HCT116 (cell line): ENCODE measurements around the gene TMIGD3. TPM values are rescaled to one million over a fixed set of nuclear protein-coding genes. Genes with fewer than 3 reads are reported as not detected.

Experiments
- ATAC-seq: fragments of 200-7000 bp; cut with Tn5 transposase; 2 replicates; pipeline ENCODE4 v1.9.1; 2020; ENCODE audit warnings: mild to moderate bottlenecking, moderate library complexity
- BruUV-seq: library from RNA; stranded (reverse); fragments of 400-500 nt; replicated peaks from 2 replicates; lab custom pipeline; 2021; lab: Mats Ljungman, UMichigan
- CTCF ChIA-PET: fragments of 300-600 bp; sonication (Branson Sonifier 250); formaldehyde crosslinking; loops from one replicate; lab custom pipeline; 2021; ENCODE audit warnings: antibody characterized with exemption; lab: Charles Lee
- POLR2A ChIA-PET: fragments of 300-600, 350-600 bp; sonication (Branson Sonifier 250); formaldehyde crosslinking; loops from one replicate; lab custom pipeline; 2021; ENCODE audit warnings: antibody characterized with exemption; lab: Charles Lee
- RAD21 ChIA-PET, 2 experiments: fragments of 300-600 bp; sonication (Branson Sonifier 250); formaldehyde crosslinking; loops; one replicate each; lab custom pipeline; 2023; ENCODE audit warnings: low total read pairs in 2 of 2; ENCODE audit not compliant: uncharacterized antibody in 2 of 2, unreplicated experiment in 2 of 2, low non-redundant PET in 1 of 2; lab: Charles Lee
- DNase-seq: peaks from one replicate; pipeline ENCODE4 v3.0.0-alpha.2; 2010; ENCODE audit warnings: low read depth, low spot score
- H2AFZ ChIP-seq: fragments of 200-600 bp; shearing (Covaris generic), sonication (generic); 2 replicates; pipeline ENCODE4 v1.6.1; 2017; ENCODE audit warnings: low read depth, mixed run types, mixed read lengths, antibody characterized with exemption, low read length; ENCODE audit not compliant: poor library complexity, severe bottlenecking
- H3K27ac ChIP-seq: 2 replicates; pipeline ENCODE4 v1.5.1; 2012; ENCODE audit warnings: low read depth, low read length
- H3K27me3 ChIP-seq: fragments of 200-600 bp; sonication (generic); 2 replicates; pipeline ENCODE4 v1.6.1; 2016; ENCODE audit warnings: mixed run types, low read length, mixed read lengths; ENCODE audit not compliant: insufficient read depth
- H3K36me3 ChIP-seq, 2 experiments: fragments of 200-500 bp in 1 of 2; fragments of 200-600 bp in 1 of 2; sonication (Bioruptor generic) in 1 of 2; sonication (generic) in 1 of 2; 2 replicates each; pipeline versions ENCODE4 v1.5.1 to v1.6.1; 2014 to 2016; ENCODE audit warnings: low read length in 2 of 2, inconsistent platforms in 1 of 2, mixed read lengths in 1 of 2, mixed run types in 1 of 2; ENCODE audit not compliant: insufficient read depth in 2 of 2, control insufficient read depth in 1 of 2
- H3K4me1 ChIP-seq, 2 experiments: fragments of 200-600 bp in 1 of 2; sonication (generic) in 1 of 2; 2 replicates each; pipeline versions ENCODE4 v1.5.1 to v1.6.1; 2012 to 2017; ENCODE audit warnings: low read length in 2 of 2, inconsistent platforms in 1 of 2, mild to moderate bottlenecking in 1 of 2, mixed read lengths in 1 of 2, mixed run types in 1 of 2, moderate library complexity in 1 of 2; ENCODE audit not compliant: insufficient read depth in 2 of 2, control insufficient read depth in 1 of 2
- H3K4me2 ChIP-seq: fragments of 200-600 bp; sonication (generic); 2 replicates; pipeline ENCODE4 v1.6.1; 2017; ENCODE audit warnings: mixed run types, low read length, mixed read lengths
- H3K4me3 ChIP-seq, 2 experiments: fragments of 200-600 bp in 1 of 2; sonication (generic) in 1 of 2; replicated peaks in 1 of 2; 2 replicates each; pipeline ENCODE4 v1.5.1; 2011 to 2016; ENCODE audit warnings: low read length in 2 of 2, control low read depth in 1 of 2, low read depth in 1 of 2, mild to moderate bottlenecking in 1 of 2, mixed read lengths in 1 of 2, mixed run types in 1 of 2
- H3K79me2 ChIP-seq: fragments of 200-600 bp; sonication (generic); 2 replicates; pipeline ENCODE4 v1.6.1; 2017; ENCODE audit warnings: mild to moderate bottlenecking, mixed run types, low read length, moderate library complexity, mixed read lengths; ENCODE audit not compliant: insufficient read depth
- H3K9ac ChIP-seq: fragments of 200-600 bp; sonication (generic); 2 replicates; pipeline ENCODE4 v1.6.1; 2016; ENCODE audit warnings: low read length, mixed read lengths
- H3K9me2 ChIP-seq: fragments of 200-600 bp; sonication (generic), shearing (Covaris generic); 2 replicates; pipeline ENCODE4 v1.6.1; 2017; ENCODE audit warnings: mixed run types, mild to moderate bottlenecking, moderate library complexity; ENCODE audit not compliant: insufficient read depth
- H3K9me3 ChIP-seq, 2 experiments: fragments of 200-500 bp in 1 of 2; fragments of 200-600 bp in 1 of 2; sonication (Bioruptor generic) in 1 of 2; sonication (generic) in 1 of 2; 2 replicates each; pipeline ENCODE4 v1.6.1; 2014 to 2017; ENCODE audit warnings: low read length in 2 of 2, mixed read lengths in 2 of 2, inconsistent platforms in 1 of 2, low read depth in 1 of 2, mild to moderate bottlenecking in 1 of 2, mixed run types in 1 of 2, moderate library complexity in 1 of 2; ENCODE audit not compliant: control insufficient read depth in 1 of 2, insufficient read depth in 1 of 2
- H4K20me1 ChIP-seq: fragments of 200-600 bp; sonication (generic), shearing (Covaris generic); 2 replicates; pipeline ENCODE4 v1.6.1; 2017; ENCODE audit warnings: mixed run types, mild to moderate bottlenecking, moderate library complexity; ENCODE audit not compliant: insufficient read depth
- CBX3 ChIP-seq: IDR thresholded peaks from 2 replicates; pipeline ENCODE4 v1.6.1; 2012; ENCODE audit warnings: low read depth
- EZH2 ChIP-seq: fragments of 200-600 bp; sonication (generic); IDR thresholded peaks from 2 replicates; pipeline ENCODE4 v1.6.1; 2017; ENCODE audit warnings: antibody characterized with exemption, mixed run types
- FOSL1 ChIP-seq: IDR thresholded peaks from 2 replicates; pipeline ENCODE4 v1.6.1; 2012; ENCODE audit warnings: low read depth
- intact Hi-C: fragments of 100-400 bp; cut with micrococcal nuclease; formaldehyde crosslinking; loops from 2 replicates; pipeline ENCODE4 v1.10.0; 2022
- total RNA-seq: library from RNA; stranded (reverse); gene quantifications from one replicate; pipeline ENCODE4 v1.2.1, GENCODE V29; 2021; ENCODE audit not compliant: unreplicated experiment

Gene TMIGD3
- total RNA-seq, 1 experiment from 2014 or later: not detected

DNA sequence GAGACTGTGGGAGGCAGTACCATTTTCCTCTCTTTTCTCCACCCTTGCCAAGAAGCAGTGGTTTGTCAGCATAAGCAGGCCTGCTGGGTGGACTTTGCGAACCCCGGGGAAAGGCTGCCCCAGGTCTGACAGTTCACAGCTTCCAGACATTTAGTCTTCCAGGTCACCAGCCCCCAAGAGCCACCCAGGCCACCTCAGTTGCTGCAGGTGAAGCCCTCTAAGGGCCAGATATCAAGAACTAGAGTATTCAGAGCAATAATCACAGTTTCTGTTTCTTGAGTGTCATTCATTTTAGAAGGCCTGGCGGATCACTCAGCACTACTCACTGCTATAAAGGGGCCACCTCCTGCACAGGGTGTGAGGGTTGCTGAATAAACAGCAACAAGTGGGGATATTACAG, 9.5 kb upstream of the TMIGD3 start:
- Histone ChIP-seq H3K36me3 (no peaks in the 10 kb centered on the region), H3K27me3 (no peaks in the 10 kb centered on the region), H3K4me2 (no peak overlapping the region), H3K4me3 (no peak overlapping the region), H3K9me2 (no peaks in the 10 kb centered on the region), H3K79me2 (no peaks in the 10 kb centered on the region), H3K9me3 (no peaks in the 10 kb centered on the region), H3K27ac (no peak overlapping the region), H3K9ac (no peak overlapping the region), H2AFZ (no peak overlapping the region), H3K4me1 (peaks cover under 1 to 7% of the 10 kb centered on the region in 2 experiments; a peak in 3 of 4 replicates), H4K20me1 (no peaks in the 10 kb centered on the region)
- RAD21 ChIA-PET: no interaction called here
- no TSS peak for BruUV-seq
- no peak for TF ChIP-seq CBX3
- TF ChIP-seq FOSL1: no peak
- CTCF ChIA-PET: no interaction called here
- POLR2A ChIA-PET: no interaction called here
- DNase-seq (no peak), ATAC-seq (no peak)
- intact Hi-C loops: no loop called here

- no peak overlapping the region for H3K4me3 ChIP-seq
- no peak overlapping the region for H3K4me2 ChIP-seq
- POLR2A ChIA-PET: no interaction called here
- no peaks in the 10 kb centered on the region for H3K9me2 ChIP-seq
- CTCF ChIA-PET: no interaction called here
- no peak overlapping the region for H3K27ac ChIP-seq
- BruUV-seq: no TSS peak
- H3K36me3 ChIP-seq: no peaks in the 10 kb centered on the region
- DNase-seq (no peak), ATAC-seq (no peak)
- no peak overlapping the region for H3K9ac ChIP-seq
- TF ChIP-seq EZH2: no peak
- H4K20me1 ChIP-seq: no peaks in the 10 kb centered on the region
- peaks cover 7 to 14% of the 10 kb centered on the region in 2 experiments for H3K4me1 ChIP-seq
- RAD21 ChIA-PET: no interaction called here
- H3K9me3 ChIP-seq: no peaks in the 10 kb centered on the region
- intact Hi-C loops: no loop called here
- no peaks in the 10 kb centered on the region for H3K27me3 ChIP-seq
- no peaks in the 10 kb centered on the region for H3K79me2 ChIP-seq
- H2AFZ ChIP-seq: no peak overlapping the region
Measured at GRCh38 chr1:111512132-111512889, 8.9 kb upstream of the TMIGD3 start.
